Parathyroid adenoma (tissue), 2 donors: ENCODE measurements around the gene LEP.

ENCODE experiments used
- H2AFZ ChIP-seq: fragments of 300-600 bp; sonication (generic); one replicate; pipeline ENCODE4 v1.7.0; 2017; ENCODE audit warnings: antibody characterized with exemption, mild to moderate bottlenecking
- H3K27ac ChIP-seq: fragments of 300-600 bp; sonication (generic); one replicate; pipeline ENCODE4 v1.7.0; 2017
- H3K27me3 ChIP-seq: fragments of 300-600 bp; sonication (generic); one replicate; pipeline ENCODE4 v1.7.0; 2017; ENCODE audit warnings: low read length; ENCODE audit not compliant: control insufficient read depth, insufficient read depth
- H3K36me3 ChIP-seq: fragments of 300-600 bp; sonication (generic); one replicate; pipeline ENCODE4 v1.7.0; 2017; ENCODE audit warnings: low read length; ENCODE audit not compliant: control insufficient read depth, insufficient read depth
- H3K4me1 ChIP-seq: fragments of 300-600 bp; sonication (generic); one replicate; pipeline ENCODE4 v1.7.0; 2017; ENCODE audit warnings: control low read depth
- H3K4me2 ChIP-seq: fragments of 300-600 bp; sonication (generic); one replicate; pipeline ENCODE4 v1.7.0; 2017; ENCODE audit warnings: low read length
- H3K4me3 ChIP-seq: fragments of 300-600 bp; sonication (generic); one replicate; pipeline ENCODE4 v1.7.0; 2017; ENCODE audit warnings: low read depth, low read length
- H3K79me2 ChIP-seq: fragments of 300-600 bp; sonication (generic); one replicate; pipeline ENCODE4 v1.7.0; 2017; ENCODE audit warnings: control low read depth
- H3K9ac ChIP-seq: fragments of 300-600 bp; sonication (generic); one replicate; pipeline ENCODE4 v1.7.0; 2017; ENCODE audit warnings: mild to moderate bottlenecking
- H3K9me3 ChIP-seq: fragments of 300-600 bp; sonication (generic); one replicate; pipeline ENCODE4 v1.7.0; 2017; ENCODE audit warnings: low read length; ENCODE audit not compliant: control insufficient read depth
- CTCF ChIP-seq: fragments of 300-600 bp; sonication (generic); IDR thresholded peaks from one replicate; pipeline ENCODE4 v1.7.0; 2017; ENCODE audit warnings: antibody characterized with exemption, mild to moderate bottlenecking
- donor health status: primary hyperparathyroidism.

Gene LEP

DNA sequence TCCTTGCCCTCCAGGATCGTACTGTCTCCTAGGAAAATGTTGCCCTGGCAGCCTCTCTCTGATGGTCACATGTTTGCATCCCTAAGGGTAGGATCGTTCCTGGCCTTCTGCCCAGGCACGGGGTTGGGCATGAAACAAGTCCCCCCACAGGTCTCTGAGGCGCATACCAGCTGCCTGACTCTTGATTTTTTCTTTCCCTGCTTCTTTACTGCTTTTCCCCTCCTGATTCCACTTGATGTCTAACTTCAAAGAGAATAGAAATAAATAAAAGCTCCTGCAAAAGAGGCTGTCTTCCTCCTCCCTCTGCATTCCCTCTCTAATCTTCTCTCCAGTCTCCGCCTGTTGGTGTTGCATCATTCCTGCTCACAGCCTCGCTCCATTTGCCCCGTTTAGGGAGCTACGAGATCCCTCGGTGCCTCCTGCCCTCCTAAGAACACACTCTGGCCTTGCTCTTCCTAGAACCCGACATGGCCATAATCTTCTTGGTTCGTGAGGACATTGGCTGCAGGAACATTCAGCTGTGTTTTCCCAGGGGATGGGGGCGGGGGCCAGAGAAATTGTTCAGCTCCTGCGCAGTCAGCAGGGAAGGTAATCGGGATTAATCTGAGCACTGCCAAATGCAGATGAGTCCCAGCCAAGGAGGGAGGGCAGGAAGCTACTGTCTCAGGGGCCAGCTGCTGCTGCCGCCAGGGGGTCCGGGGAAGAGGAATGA lies 26.0 kb downstream of the LEP start:
- H3K36me3 ChIP-seq: no peaks in the 10 kb centered on the region
- no peak overlapping the region for H3K4me2 ChIP-seq
- peaks cover 5% of the 10 kb centered on the region for H3K27me3 ChIP-seq
- TF ChIP-seq CTCF: no peak
- no peaks in the 10 kb centered on the region for H3K79me2 ChIP-seq
- H3K4me1 ChIP-seq: peaks cover 26% of the 10 kb centered on the region
- no peak overlapping the region for H3K9ac ChIP-seq
- H3K4me3 ChIP-seq: no peak overlapping the region
- peak overlapping the region; percentile 80 for H2AFZ ChIP-seq
- H3K27ac ChIP-seq: peak overlapping the region; percentile 16
- no peaks in the 10 kb centered on the region for H3K9me3 ChIP-seq

- Histone ChIP-seq H3K27ac (no peak overlapping the region), H3K9me3 (no peaks in the 10 kb centered on the region), H3K9ac (no peak overlapping the region), H2AFZ (peak overlapping the region; percentile 80), H3K4me2 (no peak overlapping the region), H3K4me3 (no peak overlapping the region), H3K4me1 (peaks cover 30% of the 10 kb centered on the region), H3K36me3 (no peaks in the 10 kb centered on the region), H3K27me3 (peaks cover 5% of the 10 kb centered on the region), H3K79me2 (no peaks in the 10 kb centered on the region)
- TF ChIP-seq CTCF: no peak
Measured at GRCh38 chr7:128267595-128267924, 26.5 kb downstream of the LEP start.

- Histone ChIP-seq H3K27ac (no peak overlapping the region), H3K9me3 (no peaks in the 10 kb centered on the region), H3K4me1 (peaks cover 30% of the 10 kb centered on the region), H3K4me3 (no peak overlapping the region), H2AFZ (no peak overlapping the region), H3K9ac (no peak overlapping the region), H3K27me3 (peaks cover 5% of the 10 kb centered on the region), H3K79me2 (no peaks in the 10 kb centered on the region), H3K36me3 (no peaks in the 10 kb centered on the region), H3K4me2 (no peak overlapping the region)
- no peak for TF ChIP-seq CTCF
Measured at GRCh38 chr7:128268233-128268632, 27.2 kb downstream of the LEP start.

DNA sequence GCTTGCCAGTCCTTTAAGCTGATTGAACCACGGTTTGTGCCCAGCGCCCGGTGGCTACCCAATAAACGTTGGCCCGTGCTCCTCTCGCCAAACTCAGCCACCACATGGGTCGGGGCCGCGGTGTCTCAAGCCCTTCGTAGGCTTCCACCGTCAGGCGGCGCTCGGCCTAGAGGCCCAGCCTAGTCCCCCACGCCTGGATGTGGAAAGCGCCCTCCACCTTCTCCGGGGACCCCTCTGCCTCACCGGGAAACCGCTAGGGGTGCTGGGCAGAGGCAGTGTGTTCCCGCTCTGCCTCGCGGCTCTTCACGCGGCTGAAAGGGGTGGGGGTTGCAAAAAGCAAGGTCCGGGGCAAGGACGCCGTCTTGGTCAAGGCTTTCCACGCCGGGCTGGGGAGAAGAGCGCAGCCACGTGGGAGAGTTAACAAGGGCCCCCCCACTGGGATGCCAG lies 29.8 kb downstream of the LEP start:
- Histone ChIP-seq H3K4me2 (peak overlapping the region; percentile 62), H2AFZ (peak overlapping the region; percentile 43), H3K27ac (no peak overlapping the region), H3K9me3 (no peaks in the 10 kb centered on the region), H3K27me3 (peaks cover 5% of the 10 kb centered on the region), H3K9ac (no peak overlapping the region), H3K4me3 (no peak overlapping the region), H3K4me1 (peaks cover 17% of the 10 kb centered on the region), H3K36me3 (no peaks in the 10 kb centered on the region), H3K79me2 (no peaks in the 10 kb centered on the region)
- no peak for TF ChIP-seq CTCF

DNA sequence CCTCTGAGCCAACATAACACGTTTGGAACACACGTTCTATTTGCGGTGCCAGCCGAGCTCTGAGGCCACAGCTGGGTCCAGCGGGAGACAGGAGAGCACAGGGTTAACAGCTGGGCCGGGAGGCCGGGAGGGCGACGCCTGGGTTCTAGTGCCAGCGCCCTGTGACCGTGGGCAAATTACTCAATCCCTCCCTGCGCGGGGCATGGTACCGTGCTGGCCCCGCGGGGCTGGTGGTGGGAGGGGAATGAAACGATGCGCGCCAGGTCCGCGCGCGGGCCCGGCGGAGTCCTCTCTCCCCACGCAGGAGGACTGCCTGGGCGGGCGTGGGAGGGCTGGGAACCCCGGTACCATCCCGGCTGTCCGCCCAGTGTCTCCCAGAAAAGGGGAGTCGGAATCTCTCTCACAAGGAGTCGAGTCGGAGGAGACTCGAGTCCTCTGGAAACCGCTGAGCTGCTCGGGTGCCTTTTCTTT lies 30.4 kb downstream of the LEP start:
- Histone ChIP-seq H3K27me3 (peaks cover 5% of the 10 kb centered on the region), H3K9ac (no peak overlapping the region), H2AFZ (peak overlapping the region; percentile 90), H3K4me3 (peak overlapping the region; percentile 42), H3K4me1 (peaks cover 14% of the 10 kb centered on the region), H3K9me3 (no peaks in the 10 kb centered on the region), H3K27ac (no peak overlapping the region), H3K79me2 (no peaks in the 10 kb centered on the region), H3K36me3 (no peaks in the 10 kb centered on the region), H3K4me2 (peak overlapping the region; percentile 62)
- TF ChIP-seq CTCF: no peak
